ENCODE data around the gene TBX21.

The TBX21 gene

DNA sequence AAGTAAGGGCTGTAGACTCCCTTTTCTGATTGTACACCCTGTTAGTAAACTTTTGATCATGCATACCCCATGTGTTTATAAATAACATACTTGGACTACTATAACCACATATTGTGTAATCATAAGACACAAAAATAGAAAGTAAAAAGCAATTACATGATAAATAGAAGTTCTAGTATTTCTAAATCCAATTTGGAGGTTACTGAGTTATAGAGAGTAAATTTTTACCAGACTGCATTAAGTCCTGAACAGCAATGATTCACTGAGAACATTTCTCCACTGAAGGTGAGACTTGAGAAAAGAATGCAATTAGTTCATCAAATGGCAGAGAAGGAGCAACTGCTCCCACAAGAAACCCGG, 46.8 kb upstream of the TBX21 start:
- Histone ChIP-seq H3K4me1 (ENCODE audit: control insufficient read depth in 1 of 2, insufficient read depth in 2 of 2, low read length in 2 of 2) (no peaks in the 10 kb centered on the region), H3K4ac (ENCODE audit: low read depth, low read length) (no peak overlapping the region), H2BK120ac (ENCODE audit: insufficient read depth, low read length, poor library complexity) (no peak overlapping the region), H2AK5ac (ENCODE audit: low read length) (no peak overlapping the region), H3K4me3 (ENCODE audit: low read depth, low read length) (no peak overlapping the region), H2BK5ac (ENCODE audit: low read depth, low read length, poor library complexity) (no peak overlapping the region), H3K9me3 (ENCODE audit: insufficient read depth, low read depth, low read length) (no peaks in the 10 kb centered on the region), H4K8ac (ENCODE audit: low read depth, low read length) (no peak overlapping the region), H3K4me2 (ENCODE audit: low read length) (no peak overlapping the region), H3K23ac (ENCODE audit: low read length) (no peak overlapping the region), H4K91ac (ENCODE audit: low read depth, low read length) (no peak overlapping the region), H3K79me2 (ENCODE audit: control insufficient read depth, insufficient read depth, low read length, poor library complexity) (no peaks in the 10 kb centered on the region), H3K27me3 (ENCODE audit: insufficient read depth, low read length) (no peaks in the 10 kb centered on the region), H3K9ac (ENCODE audit: low read length) (no peak overlapping the region), H3K14ac (ENCODE audit: low read length) (no peak overlapping the region), H3K79me1 (ENCODE audit: low read length) (no peaks in the 10 kb centered on the region), H2BK12ac (ENCODE audit: low read length) (no peak overlapping the region), H3K36me3 (ENCODE audit: control insufficient read depth in 1 of 2, insufficient read depth in 2 of 2, low read length in 2 of 2) (peaks cover 11 to 29% of the 10 kb centered on the region in 2 experiments), H4K12ac (ENCODE audit: low read depth, low read length) (no peak overlapping the region), H3K18ac (ENCODE audit: low read length) (no peak overlapping the region), H3K27ac (ENCODE audit: low read depth, low read length) (no peak overlapping the region), H2AFZ (ENCODE audit: insufficient read depth, low read length, poor library complexity) (no peak overlapping the region)
- peak in 1 of 2 donors; percentile 49 for DNase-seq
- no CpG with 5 or more reads among the region's 1 CpG for WGBS (ENCODE audit: extremely low coverage, insufficient coverage, insufficient read length)

DNA sequence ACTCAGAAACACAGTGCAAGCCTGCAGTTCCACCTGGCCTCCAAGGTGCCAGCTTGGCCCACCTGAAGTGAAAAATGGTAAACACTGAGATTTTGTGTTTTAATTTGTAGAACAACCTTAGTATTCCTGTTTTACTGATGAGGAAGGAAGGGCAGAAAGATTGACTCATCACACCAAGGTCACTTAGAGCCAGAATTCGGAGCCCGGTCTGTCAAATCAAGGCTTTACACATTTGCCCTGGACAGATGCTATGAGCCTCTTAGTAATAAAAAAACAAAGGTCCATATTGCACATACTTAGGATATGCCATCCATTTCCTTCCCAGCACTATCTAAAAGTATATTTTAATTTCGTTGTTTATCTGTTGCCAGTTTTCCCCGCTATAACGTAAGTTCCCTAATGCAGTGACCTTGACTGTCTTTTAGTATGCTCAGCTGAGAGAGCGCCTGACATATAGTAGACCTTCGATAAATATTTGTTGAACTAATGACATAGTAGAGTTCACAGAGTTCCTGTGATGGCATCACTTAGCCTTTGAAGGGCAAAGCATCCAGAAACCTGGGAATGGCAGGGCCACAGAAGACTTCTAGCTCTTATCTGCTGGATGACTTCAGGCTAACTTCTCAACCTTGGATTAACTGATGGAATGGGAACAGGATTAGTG, 46.2 kb upstream of the TBX21 start:
- no peak overlapping the region for H2BK5ac ChIP-seq (ENCODE audit: low read depth, low read length, poor library complexity)
- H3K9ac ChIP-seq (ENCODE audit: low read length), result no peak overlapping the region
- no peak overlapping the region for H3K4ac ChIP-seq (ENCODE audit: low read depth, low read length)
- H3K18ac ChIP-seq (ENCODE audit: low read length), result no peak overlapping the region
- no peak overlapping the region for H3K27ac ChIP-seq (ENCODE audit: low read depth, low read length)
- H3K79me2 ChIP-seq (ENCODE audit: control insufficient read depth, insufficient read depth, low read length, poor library complexity), result no peaks in the 10 kb centered on the region
- no peak overlapping the region for H4K91ac ChIP-seq (ENCODE audit: low read depth, low read length)
- no peak overlapping the region for H2BK120ac ChIP-seq (ENCODE audit: insufficient read depth, low read length, poor library complexity)
- DNase-seq, result peak in 1 of 2 donors; percentile 10
- no peaks in the 10 kb centered on the region for H3K79me1 ChIP-seq (ENCODE audit: low read length)
- H3K14ac ChIP-seq (ENCODE audit: low read length), result no peak overlapping the region
- no peak overlapping the region for H3K4me3 ChIP-seq (ENCODE audit: low read depth, low read length)
- H2BK12ac ChIP-seq (ENCODE audit: low read length), result no peak overlapping the region
- H2AFZ ChIP-seq (ENCODE audit: insufficient read depth, low read length, poor library complexity), result no peak overlapping the region
- H4K8ac ChIP-seq (ENCODE audit: low read depth, low read length), result no peak overlapping the region
- no peak overlapping the region for H2AK5ac ChIP-seq (ENCODE audit: low read length)
- no CpG with 5 or more reads among the region's 7 CpGs for WGBS (ENCODE audit: extremely low coverage, insufficient coverage, insufficient read length)
- H3K9me3 ChIP-seq (ENCODE audit: insufficient read depth, low read depth, low read length), result no peaks in the 10 kb centered on the region
- H3K23ac ChIP-seq (ENCODE audit: low read length), result no peak overlapping the region
- no peak overlapping the region for H4K12ac ChIP-seq (ENCODE audit: low read depth, low read length)
- H3K4me1 ChIP-seq (ENCODE audit: control insufficient read depth in 1 of 2, insufficient read depth in 2 of 2, low read length in 2 of 2), result no peaks in the 10 kb centered on the region
- H3K36me3 ChIP-seq (ENCODE audit: control insufficient read depth in 1 of 2, insufficient read depth in 2 of 2, low read length in 2 of 2), result peaks cover 8 to 24% of the 10 kb centered on the region in 2 experiments
- no peaks in the 10 kb centered on the region for H3K27me3 ChIP-seq (ENCODE audit: insufficient read depth, low read length)
- no peak overlapping the region for H3K4me2 ChIP-seq (ENCODE audit: low read length)

DNA sequence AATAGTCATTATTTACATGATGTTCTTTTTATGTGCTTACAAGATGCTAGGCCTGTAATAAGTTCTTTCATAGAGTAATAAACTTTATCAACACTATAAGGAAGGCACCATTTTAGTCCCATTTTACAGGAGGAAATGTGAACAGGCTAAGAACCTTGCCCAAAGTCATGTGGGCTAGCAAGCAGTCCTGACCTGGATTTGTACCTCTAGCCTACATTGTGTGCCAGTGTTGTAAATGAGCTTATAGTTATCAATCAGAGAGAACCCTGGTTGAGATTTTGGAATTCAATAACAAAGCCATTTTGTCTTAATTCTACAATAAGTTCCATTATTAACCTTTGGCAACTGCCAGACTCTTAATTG, 45.7 kb upstream of the TBX21 start:
- Histone ChIP-seq H3K27me3 (ENCODE audit: insufficient read depth, low read length) (no peaks in the 10 kb centered on the region), H2BK12ac (ENCODE audit: low read length) (no peak overlapping the region), H3K79me1 (ENCODE audit: low read length) (no peaks in the 10 kb centered on the region), H2AFZ (ENCODE audit: insufficient read depth, low read length, poor library complexity) (no peak overlapping the region), H3K9ac (ENCODE audit: low read length) (no peak overlapping the region), H3K79me2 (ENCODE audit: control insufficient read depth, insufficient read depth, low read length, poor library complexity) (no peaks in the 10 kb centered on the region), H3K27ac (ENCODE audit: low read depth, low read length) (no peak overlapping the region), H2BK120ac (ENCODE audit: insufficient read depth, low read length, poor library complexity) (no peak overlapping the region), H3K23ac (ENCODE audit: low read length) (no peak overlapping the region), H2BK5ac (ENCODE audit: low read depth, low read length, poor library complexity) (no peak overlapping the region), H3K4me2 (ENCODE audit: low read length) (no peak overlapping the region), H3K9me3 (ENCODE audit: insufficient read depth, low read depth, low read length) (no peaks in the 10 kb centered on the region), H3K14ac (ENCODE audit: low read length) (no peak overlapping the region), H3K36me3 (ENCODE audit: control insufficient read depth in 1 of 2, insufficient read depth in 2 of 2, low read length in 2 of 2) (peaks cover 6 to 19% of the 10 kb centered on the region in 2 experiments), H4K91ac (ENCODE audit: low read depth, low read length) (no peak overlapping the region), H3K4ac (ENCODE audit: low read depth, low read length) (no peak overlapping the region), H4K8ac (ENCODE audit: low read depth, low read length) (no peak overlapping the region), H2AK5ac (ENCODE audit: low read length) (no peak overlapping the region), H3K18ac (ENCODE audit: low read length) (no peak overlapping the region), H4K12ac (ENCODE audit: low read depth, low read length) (no peak overlapping the region), H3K4me3 (ENCODE audit: low read depth, low read length) (no peak overlapping the region), H3K4me1 (ENCODE audit: control insufficient read depth in 1 of 2, insufficient read depth in 2 of 2, low read length in 2 of 2) (no peaks in the 10 kb centered on the region)
- DNase-seq, result no peak

DNA sequence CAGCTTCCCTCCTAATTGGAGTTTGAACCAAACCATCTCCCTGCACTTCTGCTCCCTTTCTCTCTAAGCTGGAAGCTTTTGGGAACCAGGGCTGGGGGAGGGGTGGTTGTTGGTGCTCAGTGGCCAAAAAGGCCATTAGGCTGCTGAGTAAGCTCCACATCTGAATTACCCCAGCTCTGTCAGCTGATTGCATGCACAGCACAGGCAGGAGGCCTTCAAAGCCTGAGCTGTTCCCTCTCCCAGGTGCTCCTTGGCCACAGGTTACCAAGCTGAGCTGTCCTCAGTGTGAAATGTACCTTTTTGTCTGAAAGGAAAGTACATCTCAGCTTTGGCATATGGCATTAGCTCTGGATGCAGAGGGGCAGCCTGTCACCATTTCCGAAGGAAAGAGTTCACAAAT, 45.3 kb upstream of the TBX21 start:
- no peak overlapping the region for H4K8ac ChIP-seq (ENCODE audit: low read depth, low read length)
- no peak overlapping the region for H2BK5ac ChIP-seq (ENCODE audit: low read depth, low read length, poor library complexity)
- no peak overlapping the region for H2AFZ ChIP-seq (ENCODE audit: insufficient read depth, low read length, poor library complexity)
- no peak overlapping the region for H3K4me3 ChIP-seq (ENCODE audit: low read depth, low read length)
- no peaks in the 10 kb centered on the region for H3K27me3 ChIP-seq (ENCODE audit: insufficient read depth, low read length)
- no peak overlapping the region for H4K12ac ChIP-seq (ENCODE audit: low read depth, low read length)
- H3K4me1 ChIP-seq (ENCODE audit: control insufficient read depth in 1 of 2, insufficient read depth in 2 of 2, low read length in 2 of 2), result no peaks in the 10 kb centered on the region
- H2BK120ac ChIP-seq (ENCODE audit: insufficient read depth, low read length, poor library complexity), result no peak overlapping the region
- no peak overlapping the region for H2BK12ac ChIP-seq (ENCODE audit: low read length)
- no peak for DNase-seq
- no peaks in the 10 kb centered on the region for H3K79me1 ChIP-seq (ENCODE audit: low read length)
- no peaks in the 10 kb centered on the region for H3K79me2 ChIP-seq (ENCODE audit: control insufficient read depth, insufficient read depth, low read length, poor library complexity)
- H3K4ac ChIP-seq (ENCODE audit: low read depth, low read length), result no peak overlapping the region
- no peak overlapping the region for H3K23ac ChIP-seq (ENCODE audit: low read length)
- H3K9me3 ChIP-seq (ENCODE audit: insufficient read depth, low read depth, low read length), result no peaks in the 10 kb centered on the region
- H3K18ac ChIP-seq (ENCODE audit: low read length), result no peak overlapping the region
- no peak overlapping the region for H3K4me2 ChIP-seq (ENCODE audit: low read length)
- H3K27ac ChIP-seq (ENCODE audit: low read depth, low read length), result no peak overlapping the region
- H2AK5ac ChIP-seq (ENCODE audit: low read length), result no peak overlapping the region
- WGBS (ENCODE audit: extremely low coverage, insufficient coverage, insufficient read length), result no CpG with 5 or more reads among the region's 1 CpG
- no peak overlapping the region for H3K14ac ChIP-seq (ENCODE audit: low read length)
- H3K36me3 ChIP-seq (ENCODE audit: control insufficient read depth in 1 of 2, insufficient read depth in 2 of 2, low read length in 2 of 2), result peaks cover 2 to 14% of the 10 kb centered on the region in 2 experiments
- H4K91ac ChIP-seq (ENCODE audit: low read depth, low read length), result no peak overlapping the region
- no peak overlapping the region for H3K9ac ChIP-seq (ENCODE audit: low read length)

All from trophoblast cell (in vitro differentiated cells and primary cell).